Ovary (tissue), 3 donors: ENCODE results near the gene ZNF808.

Experiments used
- EP300 ChIP-seq: sonication (generic); formaldehyde crosslinking; IDR thresholded peaks from one replicate; pipeline ENCODE4 v1.6.1; 2017; ENCODE audit warnings: antibody characterized with exemption
- TF ChIP-seq, protein P1 (sequence below), 3 donors: fragments of 450-650 bp in 2 of 3; fragments of 200-600 bp in 1 of 3; IDR thresholded peaks; one replicate each; pipeline versions ENCODE4 v1.5.1 to v1.8.0; 2016 to 2022; ENCODE audit warnings: antibody characterized with exemption in 3 of 3, mild to moderate bottlenecking in 1 of 3
- donor health status: DM: no; HTN: no; CAD: no.

DNA sequence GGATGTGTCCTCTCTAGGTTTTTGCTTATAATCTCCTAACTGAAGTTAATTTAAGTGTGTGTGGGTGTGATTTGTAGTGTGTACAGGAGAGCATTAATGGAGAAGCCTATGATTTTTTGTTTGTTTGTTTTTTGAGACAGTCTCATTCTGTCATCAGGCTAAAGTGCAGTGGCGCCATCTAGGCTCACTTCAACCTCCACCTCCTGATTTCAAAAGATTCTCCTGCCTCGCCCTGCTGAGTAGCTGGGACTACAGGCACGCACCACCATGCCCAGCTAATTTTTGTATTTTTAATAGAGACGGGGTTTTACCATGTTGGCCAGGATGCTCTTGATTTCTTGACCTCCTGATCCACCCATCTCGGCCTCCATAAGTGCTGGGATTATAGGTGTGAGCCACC lies 63.3 kb downstream of the ZNF808 start:
- TF ChIP-seq, protein P1, sequence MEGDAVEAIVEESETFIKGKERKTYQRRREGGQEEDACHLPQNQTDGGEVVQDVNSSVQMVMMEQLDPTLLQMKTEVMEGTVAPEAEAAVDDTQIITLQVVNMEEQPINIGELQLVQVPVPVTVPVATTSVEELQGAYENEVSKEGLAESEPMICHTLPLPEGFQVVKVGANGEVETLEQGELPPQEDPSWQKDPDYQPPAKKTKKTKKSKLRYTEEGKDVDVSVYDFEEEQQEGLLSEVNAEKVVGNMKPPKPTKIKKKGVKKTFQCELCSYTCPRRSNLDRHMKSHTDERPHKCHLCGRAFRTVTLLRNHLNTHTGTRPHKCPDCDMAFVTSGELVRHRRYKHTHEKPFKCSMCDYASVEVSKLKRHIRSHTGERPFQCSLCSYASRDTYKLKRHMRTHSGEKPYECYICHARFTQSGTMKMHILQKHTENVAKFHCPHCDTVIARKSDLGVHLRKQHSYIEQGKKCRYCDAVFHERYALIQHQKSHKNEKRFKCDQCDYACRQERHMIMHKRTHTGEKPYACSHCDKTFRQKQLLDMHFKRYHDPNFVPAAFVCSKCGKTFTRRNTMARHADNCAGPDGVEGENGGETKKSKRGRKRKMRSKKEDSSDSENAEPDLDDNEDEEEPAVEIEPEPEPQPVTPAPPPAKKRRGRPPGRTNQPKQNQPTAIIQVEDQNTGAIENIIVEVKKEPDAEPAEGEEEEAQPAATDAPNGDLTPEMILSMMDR (IDR thresholded peaks at IDR 0.05) = no peak
- no peak for TF ChIP-seq EP300
